Activated CD8-positive, alpha-beta memory T cell treated with anti-CD3 and anti-CD28 coated beads, Interleukin-2, amount 50 U/mL, for 48 hours (primary cell): ENCODE results near the gene CHST15.

Source experiments
- DNase-seq: peaks from one replicate; pipeline ENCODE4 v3.0.0-alpha.2; 2020

CHST15 gene

GRCh38 chr10:124025152-124025551, 68.2 kb downstream of the CHST15 start:
- DNase-seq, result no peak

GRCh38 chr10:124022066-124022465, 71.3 kb downstream of the CHST15 start:
- DNase-seq, result no peak

GRCh38 chr10:124020981-124021815, 72.2 kb downstream of the CHST15 start:
- no peak for DNase-seq

DNA sequence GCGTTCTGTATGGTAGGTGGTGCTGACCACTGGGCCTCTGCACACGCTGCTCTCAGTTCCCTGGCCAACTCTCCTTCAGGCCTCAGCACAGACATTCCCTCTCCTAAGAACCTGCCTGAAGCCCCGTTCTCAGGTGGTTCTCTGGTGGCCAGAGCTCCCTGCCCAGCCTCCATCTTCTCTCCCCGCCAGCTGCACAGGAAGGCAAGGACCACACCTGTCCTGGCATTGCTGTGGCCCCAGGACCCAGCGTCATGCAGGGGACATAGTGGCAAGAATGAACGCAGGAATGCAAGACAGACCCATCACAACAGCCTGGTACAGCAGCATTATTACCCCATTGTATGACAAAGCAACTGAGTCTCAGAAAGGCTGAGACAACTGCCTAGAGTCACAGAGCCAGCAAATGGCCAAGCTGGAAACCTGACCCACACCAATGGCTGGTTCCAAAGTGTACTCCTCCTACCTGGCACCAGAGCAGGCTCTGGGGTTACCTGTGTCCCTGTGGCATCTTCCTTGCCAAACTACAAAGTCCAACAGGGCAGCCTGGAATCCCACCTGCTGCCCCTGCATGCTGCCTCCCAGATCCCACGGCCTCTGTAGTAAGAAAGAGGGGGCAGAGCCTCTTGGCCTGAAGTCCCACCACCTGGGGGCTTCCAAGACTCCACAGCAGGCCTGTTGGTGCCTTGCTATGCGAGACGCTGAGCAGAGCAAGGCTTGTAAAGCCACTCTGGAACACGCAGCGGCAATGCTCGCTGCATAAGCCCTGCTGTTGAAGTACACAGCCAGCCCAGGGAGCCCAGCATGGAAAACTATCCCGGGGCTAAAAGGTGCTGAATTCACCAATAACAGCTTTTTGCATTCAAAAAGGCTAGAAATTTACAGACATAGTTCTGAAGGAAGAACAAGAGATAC, 73.3 kb downstream of the CHST15 start:
- DNase-seq, result no peak

- no peak for DNase-seq
Measured at GRCh38 chr10:124018886-124019525, 74.4 kb downstream of the CHST15 start.

GRCh38 chr10:124017729-124018128, 75.7 kb downstream of the CHST15 start:
- DNase-seq, result no peak

- DNase-seq, result no peak
Measured at GRCh38 chr10:124016804-124017375, 76.5 kb downstream of the CHST15 start.

DNA sequence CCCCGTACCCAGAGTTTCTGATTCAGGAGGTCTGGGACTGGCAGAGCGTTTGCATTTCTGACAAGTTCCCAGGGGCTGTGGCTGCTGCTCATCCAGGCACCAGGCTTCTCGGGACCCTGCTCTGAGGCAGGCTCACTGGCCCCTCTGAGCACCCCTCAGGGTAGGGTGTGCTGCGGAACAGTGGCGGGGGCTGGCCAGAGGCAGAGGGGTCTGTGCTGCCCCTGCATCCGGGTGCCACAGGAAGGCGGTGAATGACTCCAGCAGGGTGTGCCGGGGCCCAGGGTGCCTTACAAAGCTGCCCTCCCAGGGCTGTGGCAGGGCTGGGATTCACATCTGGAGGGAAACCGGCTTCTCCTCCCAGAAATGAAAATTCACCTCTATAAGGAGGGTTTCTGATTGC, 77.4 kb downstream of the CHST15 start:
- DNase-seq, result no peak

GRCh38 chr10:124014416-124015154, 78.8 kb downstream of the CHST15 start:
- no peak for DNase-seq

DNA sequence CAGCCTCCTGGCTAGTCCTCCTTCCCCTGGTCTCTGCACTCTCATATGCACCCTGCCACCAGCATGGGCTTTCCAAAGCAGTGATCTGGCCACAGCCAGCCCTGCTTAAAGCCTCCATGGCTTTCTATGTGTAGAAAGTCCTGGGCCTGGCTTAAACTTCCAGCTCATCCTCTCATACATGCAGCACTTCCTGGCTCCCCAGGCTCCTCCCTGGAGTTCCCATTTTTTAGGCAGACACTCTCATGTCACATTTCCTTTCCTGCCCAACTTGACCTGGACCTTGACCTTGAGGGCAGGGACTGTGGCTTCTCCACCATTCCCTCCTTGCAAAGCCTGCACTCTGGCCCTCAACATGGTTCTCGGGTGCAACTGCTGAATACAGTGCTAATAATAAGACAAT, 79.5 kb downstream of the CHST15 start:
- DNase-seq, result no peak

GRCh38 chr10:124012991-124013390, 80.4 kb downstream of the CHST15 start:
- no peak for DNase-seq

DNA sequence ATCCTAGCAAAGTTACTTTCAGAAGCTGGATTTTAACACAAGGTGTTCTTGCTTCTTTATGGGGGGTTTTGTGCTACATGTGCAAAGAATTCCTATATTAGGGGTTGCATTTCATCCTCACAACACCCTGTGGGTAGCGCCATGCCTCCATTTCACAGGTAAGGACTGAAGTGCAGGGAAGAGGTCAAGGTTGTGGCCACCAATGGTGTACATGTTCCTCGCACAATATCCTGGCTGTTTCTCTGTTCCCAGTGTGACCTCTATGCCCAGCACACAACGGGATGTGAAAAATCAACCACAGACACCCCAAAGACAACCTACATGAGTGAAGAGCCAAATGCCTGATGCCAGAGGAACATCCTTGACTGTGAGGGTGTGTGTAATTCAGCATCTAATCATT, 80.8 kb downstream of the CHST15 start:
- DNase-seq, result no peak

GRCh38 chr10:124012066-124012465, 81.3 kb downstream of the CHST15 start:
- DNase-seq, result no peak

DNA sequence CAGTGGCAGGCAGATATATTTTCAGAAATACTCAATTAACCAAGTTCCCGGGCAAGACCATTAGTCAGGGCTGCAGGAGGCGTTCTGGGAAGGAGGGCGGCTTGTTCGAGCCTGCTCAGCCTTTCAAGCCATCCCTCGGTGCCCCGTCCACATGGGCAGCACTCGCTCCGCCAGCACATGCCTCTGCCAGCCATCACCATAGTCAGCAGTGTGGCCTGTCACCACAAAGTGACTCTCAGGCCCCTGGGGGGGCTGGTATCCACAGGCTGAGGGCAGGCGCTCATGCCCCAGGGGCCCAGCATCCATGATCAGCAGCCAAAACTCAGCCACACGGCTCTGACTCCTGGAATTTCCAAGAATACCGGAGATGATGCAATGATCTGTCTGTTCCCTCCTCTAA, 81.9 kb downstream of the CHST15 start:
- DNase-seq, result no peak

DNA sequence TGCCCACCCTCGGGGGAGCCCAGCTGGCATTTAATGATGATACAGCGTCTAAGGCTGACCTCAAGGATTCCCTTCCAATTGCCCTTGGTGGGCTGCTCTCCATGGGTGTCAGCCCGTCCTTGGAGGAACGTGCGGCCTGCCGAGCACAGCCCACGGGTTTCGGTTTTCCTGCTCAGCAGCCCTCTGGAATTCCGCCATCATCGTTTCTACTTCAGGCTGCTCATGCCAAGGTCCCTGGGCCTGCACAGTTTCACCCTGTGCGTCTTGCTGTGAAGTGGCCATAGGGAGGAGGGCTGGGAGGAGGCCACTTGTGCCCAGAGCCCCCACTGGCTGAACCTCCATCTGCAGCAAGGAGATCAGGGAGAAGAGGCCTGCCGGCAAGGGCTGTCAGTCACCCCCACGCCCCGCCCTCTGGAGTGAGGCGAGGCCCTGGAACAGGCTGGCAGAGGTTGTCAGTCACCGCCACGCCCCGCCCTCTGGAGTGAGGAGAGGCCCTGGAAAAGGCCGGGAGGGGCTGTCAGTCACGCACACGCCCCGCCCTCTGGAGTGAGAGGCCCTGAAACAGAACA, 82.8 kb downstream of the CHST15 start:
- no peak for DNase-seq

DNA sequence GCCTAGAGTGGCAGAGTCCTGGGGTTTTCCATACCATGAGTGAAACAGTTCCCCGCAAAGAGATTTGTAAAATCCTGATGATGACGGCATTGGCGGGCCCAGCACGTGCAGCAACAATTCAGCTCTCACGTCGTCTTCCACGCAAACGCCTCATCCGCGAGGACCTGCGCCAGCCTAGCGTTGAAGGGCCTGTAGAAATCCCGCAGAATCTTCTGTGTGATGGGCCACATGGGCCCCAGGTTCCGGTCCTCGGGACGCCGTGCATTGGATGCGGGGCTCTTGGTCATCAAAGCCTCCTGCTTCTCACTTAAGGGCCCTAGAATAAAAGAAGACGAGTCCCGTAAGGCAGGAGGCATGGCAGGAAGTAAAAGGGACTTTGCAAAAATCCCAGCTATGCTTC, 83.4 kb downstream of the CHST15 start:
- no peak for DNase-seq

DNA sequence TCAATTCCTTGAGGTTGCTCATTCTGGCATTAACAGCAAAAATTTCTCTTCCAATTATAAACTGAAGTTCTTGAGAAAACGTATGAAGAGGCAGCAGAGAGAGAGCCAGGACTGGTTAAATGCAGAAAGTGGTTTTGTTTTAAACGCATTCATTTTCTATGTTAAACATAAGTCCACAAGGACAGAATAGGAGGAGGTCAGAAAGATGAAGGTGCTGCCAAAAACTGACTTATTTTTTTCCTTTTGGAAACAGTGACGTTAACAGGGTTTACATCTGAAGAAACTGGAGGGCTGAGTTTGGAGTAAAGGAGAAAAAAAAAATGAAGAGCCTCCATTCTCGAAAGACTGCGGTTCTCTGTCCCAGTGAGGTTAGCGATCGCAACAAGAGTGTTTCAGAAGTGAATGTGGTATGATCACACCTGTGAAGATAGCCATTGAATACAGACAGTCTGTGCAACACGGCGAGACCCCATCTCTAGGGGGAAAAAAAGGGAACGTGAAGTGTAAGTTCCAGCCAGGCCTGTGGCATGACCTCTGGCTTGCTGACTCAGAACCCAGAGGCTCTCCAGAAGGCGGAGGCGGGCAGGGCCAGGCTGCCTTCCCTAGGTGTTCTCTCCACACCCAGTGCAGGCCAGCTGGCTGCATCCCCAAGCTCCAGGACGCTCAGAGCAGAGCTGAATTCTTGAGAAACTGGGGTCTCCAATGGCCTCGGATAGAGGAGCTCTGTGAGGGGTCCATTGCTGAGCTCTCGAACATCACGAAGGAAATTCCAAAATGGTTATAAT, 84.0 kb downstream of the CHST15 start:
- DNase-seq, result no peak

GRCh38 chr10:124008681-124009080, 84.7 kb downstream of the CHST15 start:
- no peak for DNase-seq

GRCh38 chr10:124008187-124008586, 85.2 kb downstream of the CHST15 start:
- no peak for DNase-seq

DNA sequence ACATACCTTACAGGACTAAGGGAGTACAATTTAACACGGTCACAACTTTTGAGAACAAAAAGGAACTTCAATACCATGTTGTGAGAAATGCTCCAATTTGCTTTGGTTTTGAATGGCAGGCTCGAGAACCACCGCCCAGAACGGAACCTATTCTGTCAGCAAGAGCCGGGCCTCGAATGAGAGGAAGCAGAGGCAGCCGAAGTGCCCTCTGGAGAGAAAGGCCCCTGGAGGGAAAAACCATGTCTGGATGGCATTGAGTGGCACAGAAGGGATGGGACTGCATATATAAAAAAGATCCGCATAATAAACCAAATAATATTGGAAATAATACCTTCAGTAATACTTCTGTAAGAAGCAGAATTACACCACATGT, 85.6 kb downstream of the CHST15 start:
- DNase-seq, result no peak

DNA sequence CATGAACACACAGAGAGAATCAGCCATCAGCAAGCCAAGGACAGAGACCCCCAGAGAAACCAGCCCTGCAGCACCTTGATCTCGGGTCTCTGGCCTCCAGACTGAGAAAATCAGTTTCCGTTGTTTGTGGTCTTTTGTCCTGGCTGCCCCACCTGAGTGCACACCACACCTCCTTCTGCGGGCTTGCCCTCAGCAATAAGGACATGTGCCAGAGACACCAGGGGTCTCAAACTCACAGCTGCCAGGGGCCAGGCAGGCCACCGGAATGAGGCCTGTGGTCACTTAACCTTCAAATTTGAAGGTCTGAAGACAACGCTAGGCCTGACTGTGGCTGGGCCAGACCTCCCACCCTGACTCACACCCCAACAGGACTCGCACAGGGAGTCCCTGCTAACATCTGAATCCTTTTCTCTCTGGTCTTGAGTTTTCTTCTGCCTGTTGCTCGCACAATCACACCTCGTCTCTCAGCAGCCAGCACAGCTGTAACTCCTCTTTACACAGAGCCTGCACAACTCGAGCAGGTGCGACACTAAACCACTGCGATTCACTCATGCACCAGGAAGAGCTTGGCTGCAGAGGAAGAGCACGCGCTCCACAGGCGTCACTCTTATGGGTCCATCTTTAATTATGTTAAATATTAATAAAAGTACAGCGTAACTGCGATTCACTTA, 86.2 kb downstream of the CHST15 start:
- DNase-seq, result no peak
